GM19193 (cell line): ENCODE data around the gene CFAP47.

Experiments used
- POLR2A ChIP-seq: IDR thresholded peaks from 4 replicates; pipeline ENCODE4 v1.6.1; 2011; ENCODE audit not compliant: insufficient read depth, insufficient read length; ENCODE audit errors: extremely low read depth

Gene CFAP47

GRCh38 chrX:35919536-35920309 is at the start of gene CFAP47:
TSS of gene CFAP47 (plus strand) at chrX:35919734. CDS start at chrX:35919800, 66 bp downstream.
- no peak for TF ChIP-seq POLR2A

DNA sequence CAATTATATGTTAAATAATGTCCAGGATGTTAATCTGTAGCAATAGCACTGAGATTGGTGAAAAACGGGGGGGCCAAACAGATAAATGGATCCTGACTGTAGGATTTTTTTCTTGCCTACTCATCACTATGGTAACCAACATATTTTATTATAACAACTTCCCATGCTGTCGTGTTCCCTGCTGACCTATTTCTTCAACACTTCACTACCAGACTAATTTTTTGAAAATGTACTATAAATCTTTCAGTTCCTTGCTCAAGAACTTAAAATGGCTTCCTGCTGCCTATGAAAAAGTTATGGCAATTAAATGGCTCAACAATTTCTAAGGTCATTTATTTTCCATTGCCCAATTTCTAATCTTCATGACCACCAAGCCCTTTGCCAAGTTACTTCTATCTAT is 38.9 kb upstream of the CFAP47 start:
- no peak for TF ChIP-seq POLR2A

DNA sequence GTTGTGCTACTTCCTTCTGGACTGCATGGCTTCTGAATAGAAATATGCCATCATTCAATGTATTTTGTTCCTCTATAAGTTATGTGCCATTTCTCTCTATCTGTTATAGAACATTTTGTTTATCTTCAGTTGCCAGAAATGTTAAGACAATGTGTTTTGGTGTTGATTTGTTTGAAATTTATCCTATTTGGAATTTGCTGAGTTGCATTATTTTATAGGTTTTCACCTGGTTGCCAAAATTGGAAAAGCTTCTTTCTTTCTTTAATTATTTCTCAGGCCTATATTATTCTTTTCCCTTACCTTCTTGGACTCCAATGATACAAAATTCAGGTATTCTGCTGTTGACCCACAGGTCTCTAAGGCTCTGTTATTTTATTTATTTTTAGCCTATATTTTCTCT is 33.4 kb upstream of the CFAP47 start:
- TF ChIP-seq POLR2A: no peak

- no peak for TF ChIP-seq POLR2A
These were observed 28.8 kb upstream of the CFAP47 start for GRCh38 chrX:35890699-35891098.

DNA sequence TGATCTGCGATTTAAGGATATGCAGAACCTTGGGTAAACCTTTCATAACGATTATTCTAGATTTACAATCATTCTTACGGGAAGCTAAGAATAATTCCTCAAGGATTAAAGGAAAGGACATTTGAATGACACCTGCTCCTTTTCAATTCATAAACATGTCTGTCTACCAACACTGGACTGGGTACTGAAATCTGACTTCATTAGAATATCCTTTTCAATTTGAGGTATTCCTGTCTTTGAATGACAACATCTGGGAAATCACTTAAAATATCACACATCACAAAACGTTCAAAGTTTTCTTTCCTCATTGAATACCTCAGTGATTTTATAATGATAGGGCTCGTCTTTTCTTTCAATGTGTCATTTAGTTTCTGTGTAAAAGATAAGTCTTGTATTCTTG is 87.7 kb downstream of the CFAP47 start:
- TF ChIP-seq POLR2A: no peak

DNA sequence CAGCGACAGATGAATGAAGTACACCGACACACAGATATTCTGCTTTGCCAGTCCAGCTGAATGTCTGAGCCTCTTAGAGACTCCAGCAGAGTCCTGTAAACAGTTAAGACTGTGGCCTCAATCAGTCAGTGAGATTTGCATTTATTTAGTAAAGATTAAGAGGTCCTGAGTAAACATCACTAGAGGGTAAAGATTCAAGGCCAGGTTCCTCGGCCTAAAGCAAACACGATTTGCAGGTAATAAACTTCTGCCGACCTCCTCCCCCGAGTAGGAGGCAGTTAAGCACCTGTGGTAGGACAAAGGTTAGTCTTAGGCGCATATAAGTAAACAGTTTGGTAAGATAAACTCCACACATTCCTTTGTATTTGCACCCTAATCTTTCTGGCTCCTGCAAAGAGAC is 99.6 kb downstream of the CFAP47 start:
- TF ChIP-seq POLR2A: no peak

DNA sequence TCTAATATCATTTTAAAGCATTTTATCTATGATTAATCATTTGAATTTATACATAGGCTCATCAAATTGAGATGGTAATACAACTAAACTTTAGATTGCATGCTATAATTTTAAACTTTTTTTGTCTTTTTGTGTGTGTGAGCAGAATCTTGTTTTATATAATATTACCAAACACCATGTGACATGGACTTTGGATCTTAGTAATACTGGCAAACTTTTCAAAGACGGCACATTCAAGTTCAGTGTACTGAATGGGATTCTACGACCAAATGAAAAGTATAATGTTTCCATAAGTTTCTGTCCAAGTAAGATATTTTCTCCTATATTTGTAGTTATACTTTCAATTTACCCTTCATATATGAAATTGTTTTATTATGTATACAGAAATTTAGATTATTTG is 116.0 kb downstream of the CFAP47 start:
- TF ChIP-seq POLR2A: no peak

DNA sequence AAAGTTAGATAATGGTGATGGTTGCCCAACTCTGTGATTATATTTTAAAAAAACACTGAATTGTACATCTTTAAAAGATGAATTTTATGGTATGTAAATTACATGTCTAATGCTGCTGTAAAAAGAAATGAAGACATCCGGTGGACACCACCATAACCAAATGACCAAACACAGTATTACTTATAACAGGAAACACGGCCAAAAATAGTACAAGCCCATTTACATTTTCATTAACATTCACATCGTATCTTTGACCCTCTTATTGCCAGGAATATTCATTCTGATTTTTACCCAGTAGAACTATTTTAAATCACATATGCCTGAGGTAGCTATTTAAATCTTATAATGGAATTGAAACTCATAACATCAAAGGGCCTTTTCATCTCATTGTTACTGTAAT is 143.2 kb downstream of the CFAP47 start:
- TF ChIP-seq POLR2A: no peak

DNA sequence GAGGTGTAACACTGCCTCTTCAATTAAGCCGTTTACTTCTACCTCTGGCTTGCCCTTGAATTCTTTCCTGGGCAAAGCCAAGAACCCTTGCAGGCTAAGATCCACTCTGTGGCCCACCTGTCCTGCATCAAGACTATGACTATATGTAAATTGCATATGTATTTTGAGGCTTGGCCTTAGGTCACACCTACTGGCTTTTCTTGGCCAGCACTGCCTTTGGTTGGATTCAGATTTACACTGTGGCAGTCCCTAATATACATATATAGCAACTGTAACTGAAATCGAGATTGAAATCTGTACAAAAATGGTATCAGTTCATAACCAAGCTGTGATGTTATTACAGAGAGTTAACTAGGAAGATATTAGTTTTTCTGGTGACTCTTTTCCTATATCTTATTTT is 151.5 kb downstream of the CFAP47 start:
- TF ChIP-seq POLR2A: no peak

DNA sequence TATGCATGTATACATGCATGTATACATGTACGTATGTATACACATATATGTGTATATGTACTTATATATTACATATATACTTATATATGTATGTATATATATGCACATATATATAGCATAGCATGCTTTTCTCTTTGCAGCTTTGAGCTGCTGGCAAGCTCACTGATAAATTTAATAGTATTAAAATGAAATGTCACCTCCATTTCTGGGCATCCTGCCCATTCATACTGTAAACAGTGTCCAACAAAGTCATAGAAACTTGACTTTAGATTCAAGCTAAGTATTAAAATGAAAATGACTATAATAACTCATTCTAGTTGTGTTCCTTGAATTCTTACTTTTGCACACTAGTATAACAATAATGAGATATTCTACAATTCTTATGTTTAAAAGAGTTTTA is 163.7 kb downstream of the CFAP47 start:
- TF ChIP-seq POLR2A: no peak

GRCh38 chrX:36087366-36087765 is 167.8 kb downstream of the CFAP47 start:
- TF ChIP-seq POLR2A: no peak

- no peak for TF ChIP-seq POLR2A
These were observed 182.9 kb downstream of the CFAP47 start for GRCh38 chrX:36102425-36102824.

DNA sequence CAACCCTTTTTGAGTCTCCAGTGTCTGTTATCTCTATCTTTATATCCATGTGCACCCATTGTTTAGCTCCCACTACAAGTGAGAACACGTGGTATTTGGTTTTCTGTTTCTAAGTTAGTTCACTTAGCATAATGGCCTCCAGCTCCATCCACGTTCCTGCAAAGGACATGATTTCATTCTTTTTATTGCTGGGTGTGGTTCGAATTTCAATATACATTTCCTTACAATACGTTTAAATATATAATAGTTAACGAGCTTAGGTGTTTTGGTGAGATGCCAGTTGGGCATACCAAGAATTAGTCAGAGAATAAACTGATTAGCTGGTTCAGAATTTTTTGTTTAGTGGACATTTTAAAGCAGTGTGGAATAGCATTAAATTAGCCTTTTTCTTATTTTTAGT is 196.7 kb downstream of the CFAP47 start:
- TF ChIP-seq POLR2A: no peak

GRCh38 chrX:36159254-36159653 is 239.7 kb downstream of the CFAP47 start:
- TF ChIP-seq POLR2A: no peak

DNA sequence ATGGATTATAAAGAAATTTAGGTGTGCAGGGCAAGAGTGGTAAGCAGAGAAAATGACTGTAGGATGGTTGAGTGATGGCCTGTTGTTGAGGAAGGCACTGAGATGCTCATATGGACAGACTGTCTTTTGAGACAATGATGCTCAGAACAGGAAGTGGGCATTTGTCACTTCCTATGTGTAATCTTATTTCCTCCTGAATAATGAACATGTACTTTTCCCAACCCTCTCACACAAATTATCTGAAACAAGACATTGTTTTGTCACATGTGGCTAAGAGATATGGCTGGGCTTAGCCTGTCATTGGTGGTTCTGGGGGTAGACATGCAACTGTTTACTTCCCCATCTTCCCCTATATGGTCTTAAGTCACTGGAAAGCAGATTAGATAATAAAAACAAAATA is 240.5 kb downstream of the CFAP47 start:
- no peak for TF ChIP-seq POLR2A

DNA sequence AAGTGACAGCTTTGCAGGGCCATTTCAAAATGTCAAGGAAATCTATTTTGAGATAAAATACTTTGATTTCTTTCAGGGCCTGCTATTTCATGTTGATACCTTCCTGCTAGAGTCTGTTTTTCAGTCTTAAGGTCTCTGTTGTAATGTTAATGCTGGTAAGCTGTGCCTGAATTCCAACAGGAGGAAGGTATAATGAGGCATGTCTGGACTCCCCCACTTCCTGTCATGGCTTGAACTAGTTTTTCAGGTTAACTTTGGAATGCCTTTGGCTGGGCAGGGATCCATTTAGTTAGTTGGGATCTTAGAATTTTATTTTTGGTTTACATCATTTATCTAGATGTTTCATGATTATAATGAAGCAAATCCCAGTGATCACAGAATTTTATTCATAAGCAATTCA is 279.0 kb downstream of the CFAP47 start:
- TF ChIP-seq POLR2A: no peak

DNA sequence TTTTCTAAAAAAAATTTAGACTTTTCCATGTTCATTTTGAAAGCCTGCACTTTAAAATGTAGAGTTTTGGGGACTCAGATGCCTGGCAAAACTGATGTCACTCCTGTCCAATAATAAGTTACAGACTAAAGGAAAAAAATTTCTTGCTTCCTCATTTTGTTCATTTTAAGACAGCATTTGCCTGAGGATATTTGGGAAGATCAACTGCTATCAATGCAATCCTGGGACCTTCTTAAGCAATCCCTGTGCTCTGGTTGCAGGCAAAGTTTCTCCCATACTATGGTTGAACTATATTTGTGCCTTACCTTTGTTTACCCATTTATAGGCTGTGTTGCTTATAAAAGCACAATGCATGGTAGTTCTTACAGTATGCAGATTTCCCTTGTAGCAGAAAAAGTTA is 280.4 kb downstream of the CFAP47 start:
- no peak for TF ChIP-seq POLR2A
